Stimulated activated CD8-positive, alpha-beta memory T cell treated with anti-CD3 and anti-CD28 coated beads, Interleukin-15, amount 100 ng/mL, for 1 hour (primary cell): Measurements from ENCODE around the gene PTCH2.
A peak's percentile ranks its signal among the peaks of the same experiment; 100 is the strongest.
"Not testable (repeated sequence)": the region's sequence is repeated elsewhere in the genome, so short reads cannot be mapped to it uniquely, and the experiment has no call there.

Source experiments
- DNase-seq: peaks from one replicate; pipeline ENCODE4 v3.0.0-alpha.2; 2020; ENCODE audit warnings: low read depth

Gene PTCH2

GRCh38 chr1:44842486-44842861, 579 bp downstream of the PTCH2 start:
- no peak for DNase-seq

- DNase-seq = no peak
These were observed 3.5 kb downstream of the PTCH2 start for GRCh38 chr1:44839576-44839975.

DNA sequence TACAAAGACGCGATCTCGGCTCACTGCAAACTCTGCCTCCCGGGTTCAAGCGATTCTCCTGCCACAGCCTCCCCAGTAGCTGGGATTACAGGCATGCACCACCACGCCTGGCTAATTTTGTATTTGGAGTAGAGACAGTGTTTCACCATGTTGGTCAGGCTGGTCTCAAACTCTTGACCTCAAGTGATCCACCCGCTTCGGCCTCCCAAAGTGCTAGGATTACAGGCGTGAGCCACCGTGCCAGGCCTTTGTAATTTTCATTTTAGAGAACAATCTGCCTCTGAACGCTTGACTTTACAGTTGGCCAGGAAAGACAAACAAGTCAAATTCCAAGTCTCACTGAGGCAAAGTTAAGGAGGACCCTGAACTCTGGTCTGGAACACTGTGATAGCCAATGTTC, 4.8 kb downstream of the PTCH2 start:
- DNase-seq = not testable (repeated sequence)

- peak; percentile 84 for DNase-seq
These were observed 7.0 kb downstream of the PTCH2 start for GRCh38 chr1:44835738-44836675.

- DNase-seq = no peak
These were observed 8.7 kb downstream of the PTCH2 start for GRCh38 chr1:44834328-44834727.

DNA sequence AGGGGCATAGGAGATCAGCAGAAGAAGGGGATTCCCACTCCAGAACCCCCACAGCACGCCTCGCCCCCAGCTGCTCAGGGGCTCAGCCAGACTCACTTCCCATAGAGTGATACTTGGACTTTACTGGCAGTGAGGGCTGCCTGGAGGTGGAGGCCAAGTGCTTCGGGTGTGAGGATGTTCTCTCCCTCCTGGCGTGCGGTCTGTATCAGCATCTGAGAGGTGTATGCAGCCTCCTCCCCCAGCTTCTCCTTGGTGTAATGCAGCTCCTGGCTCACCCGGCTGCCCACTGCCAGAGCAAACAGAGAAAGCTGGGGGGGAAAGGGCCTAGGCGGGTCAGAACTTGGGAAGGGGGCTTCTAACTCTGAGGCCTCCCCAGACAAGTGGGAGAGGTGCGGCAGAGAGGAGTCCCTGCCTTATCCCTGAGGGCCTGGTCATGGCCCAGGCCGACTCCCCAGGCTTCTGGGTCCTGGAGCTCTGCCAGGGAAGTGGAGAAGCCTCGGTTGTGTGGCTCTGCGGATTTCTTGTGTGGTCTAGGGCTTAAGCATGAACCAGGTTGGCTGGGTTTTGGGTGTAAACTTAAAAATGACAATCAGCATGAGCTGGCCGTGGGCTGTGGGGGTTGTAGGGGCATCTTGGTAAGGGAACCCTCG, 10.9 kb downstream of the PTCH2 start:
- no peak for DNase-seq

DNA sequence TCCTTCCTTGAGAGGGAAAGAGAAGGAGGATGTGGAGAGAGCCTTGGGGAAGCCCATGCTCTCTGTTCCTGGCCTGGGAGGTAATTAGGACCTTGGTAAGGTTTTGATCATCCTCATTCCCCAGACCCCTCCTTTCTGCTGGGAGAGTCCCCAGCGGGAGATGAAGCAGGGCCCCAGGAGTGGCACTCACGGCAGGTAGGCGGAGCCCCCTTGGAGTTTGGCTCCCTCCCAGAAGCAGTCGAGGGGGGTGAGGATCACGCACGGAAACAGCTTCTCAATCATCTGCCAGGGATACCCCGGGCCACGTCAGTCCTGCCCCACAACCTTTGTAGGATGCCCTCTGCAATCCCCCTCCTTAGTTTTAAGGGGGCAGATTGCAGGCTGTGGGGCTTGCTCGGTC, 11.5 kb downstream of the PTCH2 start:
- no peak for DNase-seq

- no peak for DNase-seq
These were observed 12.2 kb downstream of the PTCH2 start for GRCh38 chr1:44830900-44831304.

DNA sequence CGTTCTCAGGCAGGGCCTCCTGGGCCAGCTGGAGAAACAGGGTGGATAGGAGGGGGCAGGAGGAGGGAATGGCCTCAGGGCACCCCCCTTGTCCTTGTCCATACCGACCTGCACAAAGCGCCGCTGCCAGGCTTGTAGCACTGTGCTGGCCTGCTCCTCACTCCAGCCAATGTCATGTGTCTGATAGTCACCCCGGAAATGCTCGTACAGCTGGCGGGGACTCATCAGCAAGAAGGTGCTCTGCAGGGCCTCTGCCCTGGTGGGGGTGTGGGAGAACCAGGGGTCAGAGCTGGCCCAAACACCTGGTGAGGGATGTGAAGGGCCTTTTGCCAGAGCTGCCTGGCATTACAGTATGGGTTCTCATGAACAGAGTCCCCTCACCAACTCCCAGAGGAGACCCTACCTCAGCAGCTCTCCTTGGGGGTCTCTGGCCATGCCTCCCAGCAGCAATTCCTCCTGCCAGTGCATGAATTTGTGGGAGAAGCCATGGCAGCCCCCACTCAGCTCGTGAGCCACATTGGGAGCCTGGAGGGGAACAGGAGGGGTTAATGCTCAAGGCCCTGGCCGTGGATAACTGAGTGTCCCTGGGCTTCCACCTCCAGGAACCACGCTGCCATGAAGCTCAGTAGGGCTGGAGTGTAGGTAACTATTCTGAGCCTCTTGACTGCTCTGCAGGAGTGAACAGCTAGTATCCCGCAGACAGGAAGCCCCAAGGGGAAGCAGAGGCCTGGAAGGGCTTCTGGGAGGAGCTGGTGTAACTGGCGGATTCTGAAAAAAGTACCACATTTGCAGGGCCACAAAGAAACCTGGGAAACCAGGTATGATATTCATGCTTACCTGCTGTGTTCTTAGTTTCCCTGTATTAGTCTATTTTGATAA, 13.3 kb downstream of the PTCH2 start:
- no peak for DNase-seq

DNA sequence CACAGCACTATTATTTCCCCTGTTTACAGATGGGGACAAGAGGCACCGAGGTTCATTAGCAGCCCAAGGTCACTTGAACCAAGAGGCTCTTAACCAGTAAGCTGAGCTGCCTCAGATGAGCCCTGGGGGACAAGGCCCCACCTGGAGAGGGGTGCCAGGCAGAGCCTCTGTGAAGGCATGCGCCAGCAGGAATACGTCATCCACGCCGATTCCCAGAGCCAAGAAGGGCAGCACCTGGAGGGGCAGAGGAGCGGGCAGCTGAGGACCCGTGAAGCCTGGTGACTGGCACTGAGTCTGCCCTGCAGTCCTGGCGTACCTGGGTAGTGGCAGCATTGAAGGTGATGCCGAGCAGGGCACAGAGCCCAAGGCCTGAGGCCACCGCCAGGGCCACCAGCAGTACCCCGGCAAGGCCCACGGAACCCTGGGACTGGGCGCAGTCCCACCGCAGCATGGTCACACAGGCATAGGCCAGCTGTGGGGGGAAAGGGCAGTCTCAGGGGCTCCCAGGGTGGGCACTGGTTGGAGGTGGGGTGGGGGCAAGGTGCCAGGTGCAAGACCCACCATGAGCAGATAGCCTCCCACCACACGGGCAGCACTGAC, 14.1 kb downstream of the PTCH2 start:
- no peak for DNase-seq

DNA sequence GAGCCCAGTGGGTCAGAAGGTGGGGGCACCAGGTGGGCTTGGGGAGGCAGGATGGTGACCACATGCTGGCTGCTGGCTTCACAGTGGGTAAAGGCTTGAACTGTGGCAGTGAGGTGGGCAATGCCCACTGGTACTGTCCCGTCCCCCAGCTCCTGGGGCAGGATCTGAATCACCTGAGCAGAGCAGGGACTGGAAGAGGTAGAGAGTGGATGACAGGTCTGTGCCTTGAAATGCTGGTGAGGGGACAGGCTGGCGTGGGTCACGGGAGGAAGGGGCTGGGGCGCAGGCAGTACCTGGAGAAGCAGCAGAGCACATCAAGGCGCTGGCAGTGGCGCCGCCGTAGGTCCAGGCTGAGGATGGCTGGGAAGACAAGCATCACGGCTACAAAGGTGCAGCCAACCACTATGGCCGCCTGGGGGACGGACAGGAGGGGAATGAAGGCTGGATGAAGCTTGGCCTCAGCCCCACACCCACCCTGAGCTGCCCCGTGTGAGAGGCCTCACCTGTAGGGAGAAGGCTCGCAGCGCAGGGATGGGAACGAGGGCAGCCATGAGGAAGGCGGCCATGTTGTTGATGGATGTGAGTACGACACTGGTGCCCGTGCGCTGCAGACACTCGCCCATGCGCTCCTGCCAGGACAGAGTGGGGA, 14.9 kb downstream of the PTCH2 start:
- DNase-seq = no peak

DNA sequence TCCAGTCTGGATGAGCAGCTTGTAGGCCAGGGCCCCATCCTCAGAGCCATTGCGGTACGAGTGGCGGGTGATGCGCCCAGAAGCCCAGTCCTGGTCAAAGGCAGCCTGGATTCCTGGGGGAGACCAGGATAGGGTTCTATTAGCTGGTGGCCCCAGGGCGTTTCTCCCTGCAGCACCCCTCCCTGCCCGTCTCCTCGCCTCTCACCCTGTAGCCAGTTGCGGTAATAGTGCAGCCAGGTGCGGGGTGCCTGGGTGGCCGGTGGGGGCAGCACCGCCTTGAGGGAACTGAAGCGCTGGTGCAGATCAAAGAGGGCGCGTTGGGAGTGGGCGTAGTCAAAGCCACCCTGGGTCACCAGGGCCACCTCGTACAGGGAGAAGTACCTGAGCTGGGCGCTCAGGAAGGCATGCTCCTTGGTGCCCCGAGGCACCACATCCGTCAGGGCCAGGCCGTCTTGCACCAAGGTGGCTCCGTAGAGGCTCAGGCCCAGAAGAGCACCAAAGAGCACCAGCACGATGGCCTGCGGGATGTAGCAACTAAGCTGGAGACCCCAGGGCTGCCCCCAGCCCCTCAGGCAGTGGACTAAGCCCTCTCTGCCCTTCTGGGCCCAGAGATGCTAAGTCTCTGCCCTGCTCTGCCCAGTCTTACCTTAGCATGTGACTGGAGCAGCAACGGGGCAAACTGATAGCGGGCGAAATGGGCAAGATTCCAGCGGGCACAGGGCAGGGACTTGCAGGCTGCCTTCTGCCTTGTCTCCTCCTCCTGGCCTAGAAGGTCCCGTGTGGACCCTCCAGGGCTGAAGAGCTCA, 15.7 kb downstream of the PTCH2 start:
- no peak for DNase-seq

DNA sequence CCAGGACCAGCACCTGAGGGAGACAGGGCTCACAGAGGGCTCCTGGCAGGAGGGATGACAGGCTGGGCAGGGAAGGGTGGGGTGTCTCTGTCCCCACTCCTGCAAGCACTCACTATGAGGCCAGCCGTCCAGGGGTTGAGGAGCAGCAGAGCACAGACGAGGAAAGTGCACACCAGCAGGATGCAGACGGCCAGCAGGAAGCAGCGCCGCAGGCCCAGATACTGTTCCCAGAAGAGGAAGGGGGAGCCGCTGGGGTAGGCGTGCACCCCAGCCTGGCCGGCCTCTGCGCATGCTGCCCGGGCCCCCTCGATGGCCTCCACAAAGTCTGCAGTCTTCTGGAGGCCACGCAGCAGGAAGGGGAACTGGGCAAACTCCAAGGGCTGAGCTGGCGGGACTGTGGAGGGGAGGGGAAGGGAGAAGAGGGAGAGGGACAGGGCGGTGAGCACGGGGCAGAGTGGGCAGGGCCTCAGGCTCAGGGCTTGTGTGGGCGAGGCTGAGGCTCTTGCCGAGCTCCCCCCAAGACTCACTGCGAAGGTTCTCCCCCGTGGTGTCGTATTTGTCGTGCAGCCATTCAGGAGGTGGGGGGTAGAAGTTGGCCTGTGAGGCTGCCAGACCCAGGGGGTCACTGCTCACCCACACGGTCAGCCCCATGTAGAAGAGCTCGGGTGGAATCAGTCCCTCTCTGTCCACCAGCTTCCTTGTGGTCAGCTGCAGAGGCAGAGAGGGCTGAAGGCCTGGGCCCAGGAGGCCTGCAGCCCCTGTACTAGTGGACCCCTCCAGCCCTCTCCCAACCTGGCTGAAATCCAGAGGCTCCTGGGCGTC, 16.5 kb downstream of the PTCH2 start:
- no peak for DNase-seq

- DNase-seq = not testable (repeated sequence)
These were observed 18.7 kb downstream of the PTCH2 start for GRCh38 chr1:44824392-44824791.

- DNase-seq = no peak
These were observed 20.0 kb downstream of the PTCH2 start for GRCh38 chr1:44822981-44823451.

GRCh38 chr1:44822131-44822701, 20.8 kb downstream of the PTCH2 start:
- DNase-seq = no peak

DNA sequence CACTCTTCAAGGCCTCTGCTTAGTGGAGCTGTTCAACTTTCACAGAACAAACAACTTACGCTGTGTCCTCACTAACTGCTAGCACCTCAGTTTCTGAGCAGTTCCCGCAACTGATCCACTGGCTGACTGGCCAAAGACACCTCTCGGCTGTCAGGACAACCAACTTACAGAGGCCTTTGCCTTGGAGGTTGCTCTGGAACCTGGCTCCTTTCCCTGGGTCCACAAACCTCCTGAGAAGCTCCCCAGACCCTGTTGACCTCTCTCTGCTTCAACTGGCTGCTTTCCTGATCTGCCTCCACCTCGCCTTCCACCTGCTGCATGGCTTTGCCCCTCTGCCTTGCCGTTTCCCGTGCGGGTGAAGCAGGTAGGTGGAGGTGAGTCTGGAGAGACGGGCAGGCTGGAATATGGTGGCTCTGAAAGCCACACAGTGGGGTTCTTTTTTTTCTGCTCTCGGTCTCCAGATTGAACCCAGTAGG, 21.8 kb downstream of the PTCH2 start:
- DNase-seq = no peak

DNA sequence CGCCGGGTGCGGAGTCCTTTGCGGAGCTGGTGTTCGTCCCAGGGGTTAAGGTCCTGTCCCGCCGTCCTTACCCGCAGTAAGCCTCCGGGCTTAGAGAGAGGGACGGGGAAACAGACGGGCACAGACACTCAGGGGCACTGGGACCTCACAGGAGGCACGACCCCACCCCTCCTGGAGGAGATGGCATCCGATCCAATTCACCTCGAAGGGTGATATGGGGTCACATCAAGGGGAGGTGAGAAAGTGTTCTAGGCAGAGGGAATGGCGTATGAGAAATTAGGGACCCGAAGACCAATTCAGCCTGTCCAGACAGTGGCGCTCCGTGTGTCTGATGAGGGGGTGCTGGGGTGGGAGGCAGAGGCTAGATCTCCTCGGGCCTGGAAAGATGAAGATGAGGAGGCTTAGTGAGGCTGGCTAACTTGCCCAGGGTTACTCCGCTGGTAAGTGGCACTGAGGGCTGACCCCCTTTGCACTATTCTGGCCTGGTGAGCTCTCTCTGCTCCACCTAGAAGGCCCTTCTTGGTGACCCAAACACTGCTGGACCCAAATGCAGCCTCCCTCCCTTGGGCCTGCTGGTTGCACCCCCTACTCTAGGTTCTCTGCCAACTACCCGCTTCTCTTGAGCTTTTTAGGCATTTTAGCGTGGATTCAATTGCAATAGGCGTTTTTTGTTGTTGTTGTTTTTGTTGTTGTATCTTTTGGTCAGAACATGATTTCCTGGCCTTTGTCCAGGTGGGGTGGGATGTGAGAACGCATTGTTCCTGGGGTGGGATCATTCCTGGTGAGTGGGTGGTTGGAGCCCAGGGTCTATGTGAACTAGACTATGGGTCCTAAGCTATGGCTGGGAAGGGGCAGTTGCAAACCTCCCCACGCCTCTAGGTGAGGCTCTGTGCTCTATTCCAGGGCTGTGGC, 22.5 kb downstream of the PTCH2 start:
- no peak for DNase-seq
